Endothelial cell of umbilical vein (primary cell): Measurements from ENCODE around the gene LTBP2. TPM values are rescaled to one million over a fixed set of nuclear protein-coding genes. Genes with fewer than 3 reads are reported as not detected.

ENCODE experiments used
- BruUV-seq: library from RNA; stranded (reverse); fragments of 400-500 nt; replicated peaks from 2 replicates; lab custom pipeline; 2021; lab: Mats Ljungman, UMichigan
- CTCF ChIA-PET: fragments of 300-600, 350-600 bp; sonication (Branson Sonifier 250); formaldehyde crosslinking; loops from one replicate; lab custom pipeline; 2021; ENCODE audit warnings: antibody characterized with exemption, inconsistent platforms; lab: Charles Lee
- POLR2A ChIA-PET: fragments of 300-600, 350-600 bp; sonication (Branson Sonifier 250); formaldehyde crosslinking; loops from one replicate; lab custom pipeline; 2021; ENCODE audit warnings: antibody characterized with exemption, inconsistent platforms; lab: Charles Lee
- DNase-seq: peaks from one replicate; pipeline ENCODE4 v3.0.0-alpha.2; 2011; ENCODE audit warnings: low read depth, low spot score
- FAIRE-seq: peaks from 2 replicates; lab custom pipeline; 2011; peaks lifted over from hg19 to GRCh38; lab: Jason Lieb, UNC
- H2AFZ ChIP-seq: 2 replicates; pipeline ENCODE4 v1.6.0; 2012; ENCODE audit warnings: low read depth, low read length, control low read depth, inconsistent platforms
- H3K27ac ChIP-seq: 2 replicates; pipeline ENCODE4 v1.5.1; 2011; ENCODE audit warnings: low read depth, mild to moderate bottlenecking, control low read depth, low read length, moderate library complexity; ENCODE audit not compliant: insufficient read depth
- H3K27me3 ChIP-seq, 2 experiments: 2 replicates each; pipeline versions ENCODE4 v1.6.0 to v1.6.1; 2011; ENCODE audit warnings: low read length in 2 of 2, mixed read lengths in 1 of 2; ENCODE audit not compliant: control insufficient read depth in 2 of 2, insufficient read depth in 2 of 2
- H3K36me3 ChIP-seq, 2 experiments: 2 replicates in 1 of 2; 3 replicates in 1 of 2; pipeline ENCODE4 v1.5.1; 2011; ENCODE audit warnings: low read length in 2 of 2, mild to moderate bottlenecking in 1 of 2, moderate library complexity in 1 of 2; ENCODE audit not compliant: control insufficient read depth in 2 of 2, insufficient read depth in 2 of 2; ENCODE audit errors: extremely low read depth in 1 of 2
- H3K4me1 ChIP-seq: 3 replicates; pipeline ENCODE4 v1.5.1; 2011; ENCODE audit warnings: mild to moderate bottlenecking, low read length; ENCODE audit not compliant: control insufficient read depth, insufficient read depth; ENCODE audit errors: extremely low read depth
- H3K4me2 ChIP-seq: 2 replicates; pipeline ENCODE4 v1.6.1; 2011; ENCODE audit warnings: low read length, control low read depth, mixed read lengths; ENCODE audit not compliant: insufficient read depth
- H3K4me3 ChIP-seq, 3 experiments: fragments of 200-600 bp in 1 of 3; sonication (generic), shearing (Covaris generic) in 1 of 3; replicated peaks in 1 of 3; 2 replicates each; pipeline ENCODE4 v1.5.1; 2011 to 2016; ENCODE audit warnings: control low read depth in 3 of 3, low read length in 3 of 3, mild to moderate bottlenecking in 2 of 3, inconsistent platforms in 1 of 3, low read depth in 1 of 3, moderate library complexity in 1 of 3; ENCODE audit not compliant: insufficient read depth in 1 of 3
- H3K79me2 ChIP-seq: 2 replicates; pipeline ENCODE4 v1.6.0; 2012; ENCODE audit warnings: low read length, inconsistent platforms; ENCODE audit not compliant: control insufficient read depth, insufficient read depth
- H3K9ac ChIP-seq: replicated peaks from 2 replicates; pipeline ENCODE3; 2011; ENCODE audit warnings: low read length, control low read depth; ENCODE audit not compliant: insufficient read depth; ENCODE audit errors: extremely low read depth
- H3K9me1 ChIP-seq: replicated peaks from 3 replicates; pipeline ENCODE4 v1.6.0; 2011; ENCODE audit warnings: mild to moderate bottlenecking, low read length; ENCODE audit not compliant: control insufficient read depth, insufficient read depth; ENCODE audit errors: extremely low read depth
- H3K9me3 ChIP-seq: replicated peaks from 2 replicates; pipeline ENCODE4 v1.5.1; 2012; ENCODE audit warnings: low read length, inconsistent platforms; ENCODE audit not compliant: control insufficient read depth, insufficient read depth
- H4K20me1 ChIP-seq: replicated peaks from 2 replicates; pipeline ENCODE3; 2011; ENCODE audit warnings: mild to moderate bottlenecking, low read length; ENCODE audit not compliant: control insufficient read depth, insufficient read depth; ENCODE audit errors: extremely low read depth
- CTCF ChIP-seq, 2 donors: IDR thresholded peaks; 1 replicate in 1 of 2; 2 replicates in 1 of 2; pipeline ENCODE4 v1.5.1; 2011; ENCODE audit warnings: low read length in 2 of 2, mild to moderate bottlenecking in 2 of 2, moderate library complexity in 2 of 2, control low read depth in 1 of 2, inconsistent platforms in 1 of 2, low read depth in 1 of 2; ENCODE audit not compliant: insufficient read depth in 1 of 2; ENCODE audit errors: extremely low read depth in 1 of 2
- FOS ChIP-seq: IDR thresholded peaks from 2 replicates; pipeline ENCODE4 v1.6.1; 2011; ENCODE audit warnings: mild to moderate bottlenecking, low read length, moderate library complexity, borderline replicate concordance; ENCODE audit not compliant: insufficient read depth
- GATA2 ChIP-seq: IDR thresholded peaks from 2 replicates; pipeline ENCODE4 v1.7.0; 2011; ENCODE audit warnings: low read depth, mild to moderate bottlenecking, moderate library complexity, mixed read lengths, low read length; ENCODE audit not compliant: insufficient read length, insufficient read depth
- JUN ChIP-seq: IDR thresholded peaks from 2 replicates; pipeline ENCODE4 v1.6.1; 2011; ENCODE audit warnings: borderline replicate concordance, low read depth; ENCODE audit not compliant: insufficient read length, insufficient read depth
- MAX ChIP-seq: IDR thresholded peaks from 2 replicates; pipeline ENCODE4 v1.6.1; 2011; ENCODE audit not compliant: insufficient read depth, insufficient read length
- MYC ChIP-seq: IDR thresholded peaks from one replicate; pipeline ENCODE4 v1.6.1; 2011; ENCODE audit warnings: mild to moderate bottlenecking, low read depth, low read length
- POLR2AphosphoS5 ChIP-seq: IDR thresholded peaks from 2 replicates; pipeline ENCODE4 v1.6.1; 2012; ENCODE audit warnings: low read depth, mild to moderate bottlenecking, control low read depth, low read length, moderate library complexity; ENCODE audit not compliant: insufficient read depth
- dilution Hi-C: fragments of 300-500 bp; cut with MboI; formaldehyde crosslinking; loops from one replicate; pipeline ENCODE4 v1.15.0; 2019; ENCODE audit warnings: low sequenced_read_pairs; ENCODE audit not compliant: extremely low pct_ligation_motif_present
- intact Hi-C: fragments of 100-400 bp; cut with micrococcal nuclease; formaldehyde crosslinking; loops from one replicate; pipeline ENCODE4 v1.10.0; 2022
- polyA plus RNA-seq, 4 experiments: library from polyadenylated mRNA; depleted of rRNA in 3 of 4; stranded (reverse) in 3 of 4; unstranded in 1 of 4; fragments of >200 nt; gene quantifications; 2 replicates each; pipeline versions ENCODE4 v1.2.1 to v1.2.3, GENCODE V29; 2011 to 2012; ENCODE audit warnings: missing spikeins in 1 of 4
- total RNA-seq: library from RNA; stranded (reverse); gene quantifications from 2 replicates; pipeline ENCODE4 v1.2.3, GENCODE V29; 2021

Gene LTBP2
- total and polyA plus RNA-seq, 2 donors (not counting 3 experiments of a cell fraction or from before 2014, with no cell fraction given): 209 to 268 TPM

GRCh38 chr14:74503291-74503937 is 108.6 kb downstream of the LTBP2 start:
- intact Hi-C loops: loop anchor here (5.0 kb wide), 1 partner anchor 299 kb away; no protein-coding TSS in a partner anchor
- ChIA-PET POLR2A (interaction anchor here (1.6 kb wide), 1 partner anchor 8 kb away, joined by 3 read pairs; no protein-coding TSS in a partner anchor), CTCF (interaction anchor here (1.4 kb wide), 1 partner anchor 105 kb away, joined by 3 read pairs; no protein-coding TSS in a partner anchor)
- Histone ChIP-seq H3K36me3 (peaks cover 37 to 71% of the 10 kb centered on the region in 2 experiments), H3K9ac (no peak overlapping the region), H3K27me3 (no peaks in the 10 kb centered on the region), H3K9me3 (no peaks in the 10 kb centered on the region), H3K27ac (no peak overlapping the region), H3K4me1 (no peaks in the 10 kb centered on the region), H2AFZ (no peak overlapping the region), H3K4me2 (no peak overlapping the region), H3K4me3 (no peak overlapping the region), H3K9me1 (no peaks in the 10 kb centered on the region), H3K79me2 (no peaks in the 10 kb centered on the region), H4K20me1 (no peaks in the 10 kb centered on the region)
- no TSS peak for BruUV-seq
- no peak for FAIRE-seq
- dilution Hi-C loops: no loop called here
- TF ChIP-seq MYC: no peak
- no peak for TF ChIP-seq JUN
- TF ChIP-seq GATA2: no peak
- no peak for TF ChIP-seq MAX
- no peak for TF ChIP-seq POLR2AphosphoS5
- no peak for TF ChIP-seq CTCF (IDR thresholded peaks at IDR 0.05; ENCODE audit: extremely low read depth in 1 of 2, insufficient read depth in 1 of 2, low read depth in 1 of 2, low read length in 2 of 2)
- TF ChIP-seq FOS: no peak
- no peak for DNase-seq
